K562 (cell line): Measurements from ENCODE around the gene PRKAR1A. TPM values are rescaled to one million over a fixed set of nuclear protein-coding genes. Genes with fewer than 3 reads are reported as not detected.

ENCODE experiments used
- ATAC-seq: fragments of 200-7000 bp; cut with Tn5 transposase; 3 replicates; pipeline ENCODE4 v1.9.1; 2020; ENCODE audit warnings: moderate library complexity
- BruUV-seq: library from RNA; stranded (reverse); fragments of 400-500 nt; replicated peaks from 2 replicates; lab custom pipeline; 2021; lab: Mats Ljungman, UMichigan
- CTCF ChIA-PET: fragments of 300-600 bp; formaldehyde crosslinking; extraction: SDS; loops from one replicate; lab custom pipeline; 2021; ENCODE audit warnings: low intra/inter-chr PET ratio; lab: Yijun Ruan, JAX
- POLR2A ChIA-PET: fragments of 300-600, 350-650 bp; sonication (Branson Sonifier 250); formaldehyde crosslinking; extraction: SDS; loops from one replicate; lab custom pipeline; 2021; ENCODE audit warnings: antibody characterized with exemption, inconsistent platforms; lab: Yijun Ruan, JAX
- DNase-seq, 4 experiments: peaks; one replicate each; pipeline versions ENCODE4 v3.0.0 to v3.0.0-alpha.2; 2011 to 2018; ENCODE audit warnings: low spot score in 3 of 4, mixed read lengths in 3 of 4; ENCODE audit errors: extremely low read depth in 1 of 4
- FAIRE-seq: peaks from 2 replicates; lab custom pipeline; 2011; peaks lifted over from hg19 to GRCh38; lab: Jason Lieb, UNC
- H2AFZ ChIP-seq: 2 replicates; pipeline ENCODE4 v1.6.0; 2011; ENCODE audit warnings: low read depth, low read length, control low read depth, inconsistent platforms
- H3K27ac ChIP-seq: fragments of 200-600 bp; 3 replicates; pipeline ENCODE4 v1.8.0; 2011; ENCODE audit warnings: low read depth, mild to moderate bottlenecking, control low read depth, inconsistent platforms, low read length, moderate library complexity, mixed read lengths; ENCODE audit errors: extremely low read depth
- H3K27me3 ChIP-seq, 2 experiments: fragments of 300-600 bp in 1 of 2; 2 replicates in 1 of 2; 3 replicates in 1 of 2; pipeline versions ENCODE4 v1.6.0 to v1.8.0; 2011; ENCODE audit warnings: inconsistent platforms in 2 of 2, low read length in 2 of 2, mild to moderate bottlenecking in 1 of 2, mixed read lengths in 1 of 2, moderate library complexity in 1 of 2; ENCODE audit not compliant: control insufficient read depth in 2 of 2, insufficient read depth in 2 of 2
- H3K36me3 ChIP-seq: fragments of 300-600 bp; 3 replicates; pipeline ENCODE4 v1.8.0; 2011; ENCODE audit warnings: mild to moderate bottlenecking, low read length, inconsistent platforms; ENCODE audit not compliant: control insufficient read depth, insufficient read depth
- H3K4me1 ChIP-seq, 2 experiments: fragments of 200-600 bp in 1 of 2; replicated peaks in 1 of 2; 2 replicates in 1 of 2; 3 replicates in 1 of 2; pipeline versions ENCODE4 v1.5.1 to v1.8.0; 2011; ENCODE audit warnings: inconsistent platforms in 2 of 2, low read length in 2 of 2, mild to moderate bottlenecking in 1 of 2, mixed read lengths in 1 of 2, moderate library complexity in 1 of 2; ENCODE audit not compliant: control insufficient read depth in 2 of 2, insufficient read depth in 2 of 2
- H3K4me2 ChIP-seq: 2 replicates; pipeline ENCODE4 v1.6.1; 2011; ENCODE audit warnings: low read length, control low read depth, inconsistent platforms, mixed read lengths; ENCODE audit not compliant: insufficient read depth
- H3K4me3 ChIP-seq: fragments of 200-600 bp; sonication (generic), shearing (Covaris generic); 2 replicates; pipeline ENCODE4 v1.5.1; 2016; ENCODE audit warnings: control low read depth, inconsistent platforms
- H3K79me2 ChIP-seq: fragments of 200-600 bp; 3 replicates; pipeline ENCODE4 v1.8.0; 2011; ENCODE audit warnings: low read length, inconsistent platforms; ENCODE audit not compliant: control insufficient read depth, insufficient read depth
- H3K9ac ChIP-seq, 2 experiments: 2 replicates each; pipeline versions ENCODE4 v1.6.0 to v1.6.1; 2011; ENCODE audit warnings: low read depth in 2 of 2, low read length in 2 of 2, control low read depth in 1 of 2, inconsistent platforms in 1 of 2, mild to moderate bottlenecking in 1 of 2, mixed read lengths in 1 of 2; ENCODE audit not compliant: insufficient read depth in 1 of 2
- H3K9me1 ChIP-seq: one replicate; pipeline ENCODE4 v1.6.0; 2011; ENCODE audit warnings: inconsistent platforms, mild to moderate bottlenecking, low read length, moderate library complexity; ENCODE audit not compliant: control insufficient read depth, insufficient read depth
- H3K9me3 ChIP-seq: replicated peaks from 2 replicates; pipeline ENCODE4 v1.5.1; 2011; ENCODE audit warnings: low read depth, low read length, inconsistent platforms; ENCODE audit not compliant: control insufficient read depth, insufficient read depth
- H4K20me1 ChIP-seq: replicated peaks from 2 replicates; pipeline ENCODE4 v1.6.1; 2011; ENCODE audit warnings: low read length, inconsistent platforms, mixed read lengths; ENCODE audit not compliant: control insufficient read depth, insufficient read depth
- FOXA1 ChIP-seq: fragments of 450-650 bp; IDR thresholded peaks from 2 replicates; pipeline ENCODE4 v1.6.1; 2016; ENCODE audit warnings: mild to moderate bottlenecking, borderline replicate concordance
- LCOR ChIP-seq: sonication (generic); formaldehyde crosslinking; IDR thresholded peaks from 2 replicates; pipeline ENCODE4 v1.8.0; 2022; ENCODE audit warnings: mild to moderate bottlenecking, missing genetic modification reagents
- POLR2AphosphoS5 ChIP-seq: IDR thresholded peaks from 2 replicates; pipeline ENCODE4 v1.6.1; 2011; ENCODE audit warnings: mild to moderate bottlenecking, low read depth, low read length, moderate library complexity; ENCODE audit not compliant: control insufficient read depth, insufficient read depth
- SIX5 ChIP-seq, 2 experiments: IDR thresholded peaks; 2 replicates each; pipeline ENCODE4 v1.6.1; 2011; ENCODE audit warnings: low read length in 2 of 2, borderline replicate concordance in 1 of 2, low read depth in 1 of 2, mild to moderate bottlenecking in 1 of 2, moderate library complexity in 1 of 2; ENCODE audit not compliant: insufficient read depth in 1 of 2
- TCFL5 ChIP-seq: fragments of 250-450 bp; sonication (Bioruptor Pico); conservative IDR thresholded peaks from 2 replicates; pipeline ENCODE4 v1.6.1; 2021; ENCODE audit warnings: mild to moderate bottlenecking, moderate library complexity, matching md5 sums
- ZBTB17 ChIP-seq: fragments of 450-650 bp; formaldehyde crosslinking; IDR thresholded peaks from 2 replicates; pipeline ENCODE4 v1.4.0; 2020; ENCODE audit warnings: mild to moderate bottlenecking
- WGBS: fragments of 100-300 bp; shearing (Covaris generic); methylation state at CpG from one replicate; pipeline ENCODE4 v1.1.6; 2016; ENCODE audit warnings: low coverage, mixed read lengths; ENCODE audit not compliant: insufficient coverage; ENCODE audit errors: missing lambda C conversion rate; 5-methylcytosine and 5-hydroxymethylcytosine counted together
- in situ Hi-C: fragments of 300-500 bp; cut with MboI; formaldehyde crosslinking; loops from 4 replicates; pipeline ENCODE4 v1.15.0; 2018; ENCODE audit warnings: inconsistent platforms, mixed read lengths
- intact Hi-C: fragments of 100-400 bp; cut with micrococcal nuclease; formaldehyde crosslinking; loops from 2 replicates; pipeline ENCODE4 v1.14.2; 2022
- polyA plus RNA-seq, 8 experiments: library from polyadenylated mRNA; depleted of rRNA in 4 of 8; stranded (reverse) in 5 of 8; unstranded in 3 of 8; fragments of >200 nt; fragmentation: Nextera tagmentation in 2 of 8; fragmentation: Illumina TruSeq in 1 of 8; extraction: Ambion mirVana in 2 of 8; extraction: Trizol in 1 of 8; gene quantifications; 2 replicates each; pipeline versions ENCODE4 v1.2.1 to v1.2.3, GENCODE V29; 2011 to 2014; ENCODE audit warnings: inconsistent platforms in 1 of 8, missing spikeins in 1 of 8
- total RNA-seq, 7 experiments: library from RNA; depleted of rRNA in 6 of 7; stranded (reverse); fragments of >200 nt in 6 of 7; fragmentation: Illumina TruSeq in 2 of 7; extraction: Trizol in 2 of 7; gene quantifications; 2 replicates each; pipeline versions ENCODE4 v1.2.1 to v1.2.3, GENCODE V29; 2011 to 2021; ENCODE audit warnings: low replicate concordance in 1 of 7
- TF ChIP-seq, protein P1 (sequence below): sonication (generic); formaldehyde crosslinking; IDR thresholded peaks from 2 replicates; pipeline ENCODE4 v1.8.0; 2023; ENCODE audit warnings: mild to moderate bottlenecking, missing genetic modification reagents
- TF ChIP-seq, protein P2 (sequence below), 2 experiments: fragments of 450-650 bp; IDR thresholded peaks; 2 replicates each; pipeline ENCODE4 v1.6.1; 2018; ENCODE audit warnings: mild to moderate bottlenecking in 2 of 2, low read depth in 1 of 2; ENCODE audit not compliant: partially characterized antibody in 2 of 2

Gene PRKAR1A
- total and polyA plus RNA-seq, 9 of the 15 experiments (the other 6 are each of a cell fraction or from before 2014, with no cell fraction given): 15.0 to 95.6 (median 67.5) TPM

DNA sequence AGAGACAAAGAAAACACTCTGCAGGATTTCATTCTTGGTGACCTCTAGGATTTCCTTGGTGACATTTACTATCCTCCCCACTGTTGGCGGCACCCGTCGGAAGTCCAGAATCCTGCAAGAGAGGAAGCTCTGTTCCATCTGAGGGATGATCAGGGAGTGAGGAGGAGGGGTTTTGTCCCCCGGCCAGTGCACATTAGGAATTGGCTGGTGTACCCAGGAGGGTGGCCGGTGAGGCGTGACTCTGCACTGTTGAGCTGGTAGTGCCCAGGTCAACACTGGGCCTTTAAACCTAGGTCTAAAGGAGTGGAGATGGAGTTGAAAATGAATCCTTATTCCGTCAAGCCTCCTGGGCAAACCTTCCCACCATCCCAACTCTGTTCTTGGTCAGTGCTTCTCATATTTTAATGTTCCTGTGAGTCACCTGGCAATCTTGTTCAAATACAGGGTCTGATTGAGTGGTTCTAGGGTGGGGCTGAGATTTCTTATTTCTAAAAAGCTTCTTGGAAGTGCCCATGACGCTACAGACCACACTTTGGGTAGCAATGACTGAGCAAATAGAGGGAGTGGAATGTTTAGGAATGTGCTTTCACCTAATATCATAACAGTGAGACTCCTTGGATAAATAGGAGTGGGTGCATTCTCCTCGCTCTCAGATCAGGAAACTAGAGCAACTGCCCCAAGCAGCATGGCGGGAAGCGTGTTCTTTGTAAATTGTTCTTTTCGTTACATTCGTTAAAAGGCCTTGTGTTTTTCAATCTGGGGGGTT, 30.7 kb downstream of the PRKAR1A start:
- no TSS peak for BruUV-seq
- 22% methylated on average over 13 of the region's 13 CpGs for WGBS
- Histone ChIP-seq H3K9me1 (no peaks in the 10 kb centered on the region), H3K4me2 (no peak overlapping the region), H2AFZ (no peak overlapping the region), H3K36me3 (no peaks in the 10 kb centered on the region), H3K79me2 (no peaks in the 10 kb centered on the region), H3K27me3 (peaks cover 10 to 24% of the 10 kb centered on the region in 2 experiments), H3K4me3 (no peak overlapping the region), H3K4me1 (no peaks in the 10 kb centered on the region), H3K27ac (no peak overlapping the region), H4K20me1 (peaks cover 3% of the 10 kb centered on the region; the same call in 1 of the 2 replicates), H3K9ac (no peak overlapping the region), H3K9me3 (no peaks in the 10 kb centered on the region)
- CTCF ChIA-PET: no interaction called here
- FAIRE-seq (no peak), DNase-seq (no peak), ATAC-seq (no peak)
- in situ Hi-C loops (no loop called here), intact Hi-C loops (no loop called here)
- no peak for TF ChIP-seq TCFL5
- TF ChIP-seq SIX5 (IDR thresholded peaks at IDR 0.05; ENCODE audit: borderline replicate concordance in 1 of 2, insufficient read depth in 1 of 2, low read depth in 1 of 2, low read length in 2 of 2): no peak
- no peak for TF ChIP-seq LCOR (CRISPR knock-in tag)
- TF ChIP-seq FOXA1: no peak
- no peak for TF ChIP-seq ZBTB17
- TF ChIP-seq, protein P1, sequence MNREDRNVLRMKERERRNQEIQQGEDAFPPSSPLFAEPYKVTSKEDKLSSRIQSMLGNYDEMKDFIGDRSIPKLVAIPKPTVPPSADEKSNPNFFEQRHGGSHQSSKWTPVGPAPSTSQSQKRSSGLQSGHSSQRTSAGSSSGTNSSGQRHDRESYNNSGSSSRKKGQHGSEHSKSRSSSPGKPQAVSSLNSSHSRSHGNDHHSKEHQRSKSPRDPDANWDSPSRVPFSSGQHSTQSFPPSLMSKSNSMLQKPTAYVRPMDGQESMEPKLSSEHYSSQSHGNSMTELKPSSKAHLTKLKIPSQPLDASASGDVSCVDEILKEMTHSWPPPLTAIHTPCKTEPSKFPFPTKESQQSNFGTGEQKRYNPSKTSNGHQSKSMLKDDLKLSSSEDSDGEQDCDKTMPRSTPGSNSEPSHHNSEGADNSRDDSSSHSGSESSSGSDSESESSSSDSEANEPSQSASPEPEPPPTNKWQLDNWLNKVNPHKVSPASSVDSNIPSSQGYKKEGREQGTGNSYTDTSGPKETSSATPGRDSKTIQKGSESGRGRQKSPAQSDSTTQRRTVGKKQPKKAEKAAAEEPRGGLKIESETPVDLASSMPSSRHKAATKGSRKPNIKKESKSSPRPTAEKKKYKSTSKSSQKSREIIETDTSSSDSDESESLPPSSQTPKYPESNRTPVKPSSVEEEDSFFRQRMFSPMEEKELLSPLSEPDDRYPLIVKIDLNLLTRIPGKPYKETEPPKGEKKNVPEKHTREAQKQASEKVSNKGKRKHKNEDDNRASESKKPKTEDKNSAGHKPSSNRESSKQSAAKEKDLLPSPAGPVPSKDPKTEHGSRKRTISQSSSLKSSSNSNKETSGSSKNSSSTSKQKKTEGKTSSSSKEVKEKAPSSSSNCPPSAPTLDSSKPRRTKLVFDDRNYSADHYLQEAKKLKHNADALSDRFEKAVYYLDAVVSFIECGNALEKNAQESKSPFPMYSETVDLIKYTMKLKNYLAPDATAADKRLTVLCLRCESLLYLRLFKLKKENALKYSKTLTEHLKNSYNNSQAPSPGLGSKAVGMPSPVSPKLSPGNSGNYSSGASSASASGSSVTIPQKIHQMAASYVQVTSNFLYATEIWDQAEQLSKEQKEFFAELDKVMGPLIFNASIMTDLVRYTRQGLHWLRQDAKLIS (CRISPR knock-in tag): no peak
- no peak for TF ChIP-seq POLR2AphosphoS5
- TF ChIP-seq, protein P2, sequence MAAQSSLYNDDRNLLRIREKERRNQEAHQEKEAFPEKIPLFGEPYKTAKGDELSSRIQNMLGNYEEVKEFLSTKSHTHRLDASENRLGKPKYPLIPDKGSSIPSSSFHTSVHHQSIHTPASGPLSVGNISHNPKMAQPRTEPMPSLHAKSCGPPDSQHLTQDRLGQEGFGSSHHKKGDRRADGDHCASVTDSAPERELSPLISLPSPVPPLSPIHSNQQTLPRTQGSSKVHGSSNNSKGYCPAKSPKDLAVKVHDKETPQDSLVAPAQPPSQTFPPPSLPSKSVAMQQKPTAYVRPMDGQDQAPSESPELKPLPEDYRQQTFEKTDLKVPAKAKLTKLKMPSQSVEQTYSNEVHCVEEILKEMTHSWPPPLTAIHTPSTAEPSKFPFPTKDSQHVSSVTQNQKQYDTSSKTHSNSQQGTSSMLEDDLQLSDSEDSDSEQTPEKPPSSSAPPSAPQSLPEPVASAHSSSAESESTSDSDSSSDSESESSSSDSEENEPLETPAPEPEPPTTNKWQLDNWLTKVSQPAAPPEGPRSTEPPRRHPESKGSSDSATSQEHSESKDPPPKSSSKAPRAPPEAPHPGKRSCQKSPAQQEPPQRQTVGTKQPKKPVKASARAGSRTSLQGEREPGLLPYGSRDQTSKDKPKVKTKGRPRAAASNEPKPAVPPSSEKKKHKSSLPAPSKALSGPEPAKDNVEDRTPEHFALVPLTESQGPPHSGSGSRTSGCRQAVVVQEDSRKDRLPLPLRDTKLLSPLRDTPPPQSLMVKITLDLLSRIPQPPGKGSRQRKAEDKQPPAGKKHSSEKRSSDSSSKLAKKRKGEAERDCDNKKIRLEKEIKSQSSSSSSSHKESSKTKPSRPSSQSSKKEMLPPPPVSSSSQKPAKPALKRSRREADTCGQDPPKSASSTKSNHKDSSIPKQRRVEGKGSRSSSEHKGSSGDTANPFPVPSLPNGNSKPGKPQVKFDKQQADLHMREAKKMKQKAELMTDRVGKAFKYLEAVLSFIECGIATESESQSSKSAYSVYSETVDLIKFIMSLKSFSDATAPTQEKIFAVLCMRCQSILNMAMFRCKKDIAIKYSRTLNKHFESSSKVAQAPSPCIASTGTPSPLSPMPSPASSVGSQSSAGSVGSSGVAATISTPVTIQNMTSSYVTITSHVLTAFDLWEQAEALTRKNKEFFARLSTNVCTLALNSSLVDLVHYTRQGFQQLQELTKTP (IDR thresholded peaks at IDR 0.05; ENCODE audit: low read depth in 1 of 2, partially characterized antibody in 2 of 2): no peak
- POLR2A ChIA-PET: interaction anchor here (0.6 kb wide), 1 partner anchor 11 kb away, joined by 3 read pairs; no protein-coding TSS in a partner anchor
